Muscle of leg (tissue), 11 donors: ENCODE measurements around the gene TBC1D22B. TPM values are rescaled to one million over a fixed set of nuclear protein-coding genes. Genes with fewer than 3 reads are reported as not detected.

ENCODE experiments used
- DNase-seq: peaks from one replicate; pipeline ENCODE4 v3.0.0; 2013
- H3K27ac ChIP-seq: one replicate; pipeline ENCODE4 v1.5.1; 2013; ENCODE audit warnings: mild to moderate bottlenecking, low read length, control low read depth
- H3K27me3 ChIP-seq: one replicate; pipeline ENCODE4 v1.6.1; 2013; ENCODE audit warnings: low read length; ENCODE audit not compliant: control insufficient read depth, insufficient read depth
- H3K36me3 ChIP-seq: one replicate; pipeline ENCODE4 v1.6.1; 2013; ENCODE audit warnings: low read length; ENCODE audit not compliant: control insufficient read depth, insufficient read depth
- H3K4me1 ChIP-seq: one replicate; pipeline ENCODE4 v1.6.1; 2013; ENCODE audit warnings: low read length; ENCODE audit not compliant: control insufficient read depth, insufficient read depth
- H3K4me3 ChIP-seq: one replicate; pipeline ENCODE4 v1.5.1; 2013; ENCODE audit warnings: low read length, control low read depth
- H3K9me3 ChIP-seq: replicated peaks from 2 replicates; pipeline ENCODE4 v1.6.1; 2013; ENCODE audit warnings: low read depth, low read length; ENCODE audit not compliant: control insufficient read depth
- WGBS: methylation state at CpG from one replicate; pipeline ENCODE4 v1.1.5; 2013; ENCODE audit warnings: missing lambda C conversion rate; ENCODE audit not compliant: insufficient coverage; 5-methylcytosine and 5-hydroxymethylcytosine counted together
- polyA plus RNA-seq, 8 donors: library from polyadenylated mRNA; unstranded; fragments of 120-200 nt; gene quantifications; one replicate each; pipeline versions ENCODE4 v1.2.1 to v1.2.3, GENCODE V29; 2013; ENCODE audit warnings: inconsistent platforms in 1 of 8, low replicate concordance in 1 of 8; ENCODE audit not compliant: insufficient read length in 8 of 8, insufficient read depth in 1 of 8
- total RNA-seq: library from RNA; stranded (reverse); fragments of 120-200 nt; gene quantifications from one replicate; pipeline ENCODE4 v1.2.4, GENCODE V29; 2013

TBC1D22B gene
- total and polyA plus RNA-seq, 9 donors = 3.9 to 8.3 (median 7.0) TPM

GRCh38 chr6:37265860-37266259, 8.3 kb downstream of the TBC1D22B start:
- no peak for DNase-seq
- no peaks in the 10 kb centered on the region for H3K27me3 ChIP-seq
- H3K4me1 ChIP-seq = no peaks in the 10 kb centered on the region
- H3K36me3 ChIP-seq = peaks cover 12% of the 10 kb centered on the region
- no CpG with 5 or more reads among the region's 3 CpGs for whole genome bisulfite sequencing
- no peak overlapping the region for H3K4me3 ChIP-seq
- H3K27ac ChIP-seq = no peak overlapping the region
- H3K9me3 ChIP-seq = no peaks in the 10 kb centered on the region

- no peaks in the 10 kb centered on the region for H3K27me3 ChIP-seq
- H3K27ac ChIP-seq = no peak overlapping the region
- WGBS = no CpG with 5 or more reads among the region's 2 CpGs
- no peak for DNase-seq
- no peaks in the 10 kb centered on the region for H3K9me3 ChIP-seq
- no peak overlapping the region for H3K4me3 ChIP-seq
- H3K4me1 ChIP-seq = no peaks in the 10 kb centered on the region
- peaks cover 12% of the 10 kb centered on the region for H3K36me3 ChIP-seq
Observed at GRCh38 chr6:37269105-37269504, 11.5 kb downstream of the TBC1D22B start.

- WGBS = no CpG with 5 or more reads among the region's 8 CpGs
- Histone ChIP-seq H3K27me3 (no peaks in the 10 kb centered on the region), H3K27ac (no peak overlapping the region), H3K9me3 (no peaks in the 10 kb centered on the region), H3K4me3 (no peak overlapping the region), H3K36me3 (peaks cover 12% of the 10 kb centered on the region), H3K4me1 (no peaks in the 10 kb centered on the region)
- no peak for DNase-seq
Observed at GRCh38 chr6:37272834-37273566, 15.4 kb downstream of the TBC1D22B start.

GRCh38 chr6:37273690-37274089, 16.1 kb downstream of the TBC1D22B start:
- WGBS = no CpG with 5 or more reads among the region's 3 CpGs
- no peaks in the 10 kb centered on the region for H3K27me3 ChIP-seq
- peaks cover 12% of the 10 kb centered on the region for H3K36me3 ChIP-seq
- no peak overlapping the region for H3K27ac ChIP-seq
- H3K9me3 ChIP-seq = no peaks in the 10 kb centered on the region
- H3K4me1 ChIP-seq = no peaks in the 10 kb centered on the region
- H3K4me3 ChIP-seq = no peak overlapping the region
- DNase-seq = no peak

- no peak overlapping the region for H3K27ac ChIP-seq
- H3K27me3 ChIP-seq = no peaks in the 10 kb centered on the region
- no peak overlapping the region for H3K4me3 ChIP-seq
- peaks cover 7% of the 10 kb centered on the region for H3K4me1 ChIP-seq
- no peaks in the 10 kb centered on the region for H3K9me3 ChIP-seq
- H3K36me3 ChIP-seq = peaks cover 12% of the 10 kb centered on the region
- no peak for DNase-seq
- 100% methylated on average over 1 of the region's 1 CpG for WGBS
Observed at GRCh38 chr6:37275350-37275749, 17.8 kb downstream of the TBC1D22B start.

- no CpG with 5 or more reads among the region's 6 CpGs for WGBS
- H3K27ac ChIP-seq = no peak overlapping the region
- no peak for DNase-seq
- H3K27me3 ChIP-seq = no peaks in the 10 kb centered on the region
- H3K36me3 ChIP-seq = peaks cover 11% of the 10 kb centered on the region
- peaks cover 17% of the 10 kb centered on the region for H3K4me1 ChIP-seq
- no peaks in the 10 kb centered on the region for H3K9me3 ChIP-seq
- H3K4me3 ChIP-seq = no peak overlapping the region
Observed at GRCh38 chr6:37277001-37277409, 19.4 kb downstream of the TBC1D22B start.

GRCh38 chr6:37279366-37280134, 22.0 kb downstream of the TBC1D22B start:
- H3K4me3 ChIP-seq = no peak overlapping the region

GRCh38 chr6:37280162-37280887, 22.8 kb downstream of the TBC1D22B start:
- DNase-seq = no peak
- Histone ChIP-seq H3K4me1 (peaks cover 48% of the 10 kb centered on the region), H3K36me3 (peaks cover 33% of the 10 kb centered on the region), H3K27me3 (no peaks in the 10 kb centered on the region), H3K27ac (no peak overlapping the region), H3K9me3 (no peaks in the 10 kb centered on the region), H3K4me3 (no peak overlapping the region)
- WGBS = 38% methylated on average over 2 of the region's 8 CpGs

More at GRCh38 chr6:37279366-37280134, 22.0 kb downstream of the TBC1D22B start:
- H3K36me3 ChIP-seq = peaks cover 28% of the 10 kb centered on the region
- H3K27me3 ChIP-seq = no peaks in the 10 kb centered on the region
- no peak overlapping the region for H3K27ac ChIP-seq
- peaks cover 42% of the 10 kb centered on the region for H3K4me1 ChIP-seq
- 78% methylated on average over 9 of the region's 9 CpGs for WGBS
- H3K9me3 ChIP-seq = no peaks in the 10 kb centered on the region
- DNase-seq = peak; percentile 42

- Histone ChIP-seq H3K27me3 (no peaks in the 10 kb centered on the region), H3K4me1 (peaks cover 48% of the 10 kb centered on the region), H3K27ac (peak overlapping the region; percentile 85), H3K36me3 (peaks cover 38% of the 10 kb centered on the region), H3K9me3 (no peaks in the 10 kb centered on the region), H3K4me3 (no peak overlapping the region)
- WGBS = no CpG with 5 or more reads among the region's 2 CpGs
- DNase-seq = no peak
Observed at GRCh38 chr6:37282371-37282770, 24.8 kb downstream of the TBC1D22B start.

- Histone ChIP-seq H3K4me1 (peaks cover 48% of the 10 kb centered on the region), H3K9me3 (no peaks in the 10 kb centered on the region), H3K27me3 (no peaks in the 10 kb centered on the region), H3K27ac (peak overlapping the region; percentile 85), H3K4me3 (no peak overlapping the region), H3K36me3 (peaks cover 39% of the 10 kb centered on the region)
- DNase-seq = peak; percentile 91
- no CpG with 5 or more reads among the region's 3 CpGs for WGBS
Observed at GRCh38 chr6:37283268-37283667, 25.7 kb downstream of the TBC1D22B start.
